GM19035 (cell line): Measurements from ENCODE around the gene ARHGEF6.

Experiments
- ATAC-seq: cut with Tn5 transposase; IDR thresholded peaks from one replicate; pipeline ENCODE4 v1.9.1; 2021; ENCODE audit not compliant: unreplicated experiment

Gene ARHGEF6

DNA sequence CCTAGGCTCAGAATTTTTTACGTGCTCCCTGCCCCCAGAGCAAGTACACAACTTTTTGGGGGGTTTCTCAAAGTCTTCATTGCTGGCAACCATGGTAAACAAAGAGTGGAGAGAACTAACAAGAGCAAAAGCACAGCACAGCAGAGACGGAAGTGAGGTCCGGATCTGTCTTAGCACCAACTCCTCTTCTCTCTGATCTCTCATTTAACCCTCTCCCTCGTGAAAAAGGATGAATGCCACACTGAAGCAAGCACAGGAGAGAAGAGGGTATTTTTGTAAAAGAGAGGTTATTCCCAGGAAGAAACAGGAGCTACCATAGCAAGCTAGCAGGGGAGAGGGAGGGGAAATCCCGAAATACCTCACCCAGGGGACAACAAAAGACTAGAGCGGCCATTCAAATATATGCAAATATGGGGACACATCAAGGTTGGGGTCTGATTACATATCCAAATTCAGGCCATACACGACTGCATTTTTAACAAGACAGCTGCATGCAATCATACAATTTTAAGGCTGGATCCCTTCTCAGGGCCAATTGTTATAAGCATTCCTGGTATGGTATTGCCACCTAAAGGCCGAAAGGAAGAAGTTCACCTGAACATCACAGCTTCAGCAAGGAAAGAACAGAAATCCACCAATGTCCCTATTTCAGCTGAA is 86.2 kb downstream of the ARHGEF6 start:
- peak; percentile 73 for ATAC-seq

DNA sequence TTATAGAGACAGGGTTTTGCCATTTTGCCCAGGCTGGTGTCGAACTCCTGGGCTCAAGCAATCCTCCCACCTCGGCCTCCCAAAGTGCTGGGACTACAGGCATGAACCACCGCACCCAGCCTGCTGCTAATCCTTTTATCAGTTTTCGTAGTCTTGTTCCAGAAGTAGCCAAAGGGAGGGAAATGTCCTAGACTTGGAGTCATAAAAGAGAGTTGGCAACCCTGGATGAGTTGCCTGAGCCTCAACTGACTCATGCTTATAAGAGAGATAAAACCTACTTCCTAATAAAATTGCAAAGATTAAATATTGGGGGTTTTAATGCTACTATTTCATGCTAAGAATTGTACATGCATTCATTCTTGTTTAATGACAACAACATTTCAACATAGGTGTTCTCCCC is 88.5 kb downstream of the ARHGEF6 start:
- no peak for ATAC-seq

DNA sequence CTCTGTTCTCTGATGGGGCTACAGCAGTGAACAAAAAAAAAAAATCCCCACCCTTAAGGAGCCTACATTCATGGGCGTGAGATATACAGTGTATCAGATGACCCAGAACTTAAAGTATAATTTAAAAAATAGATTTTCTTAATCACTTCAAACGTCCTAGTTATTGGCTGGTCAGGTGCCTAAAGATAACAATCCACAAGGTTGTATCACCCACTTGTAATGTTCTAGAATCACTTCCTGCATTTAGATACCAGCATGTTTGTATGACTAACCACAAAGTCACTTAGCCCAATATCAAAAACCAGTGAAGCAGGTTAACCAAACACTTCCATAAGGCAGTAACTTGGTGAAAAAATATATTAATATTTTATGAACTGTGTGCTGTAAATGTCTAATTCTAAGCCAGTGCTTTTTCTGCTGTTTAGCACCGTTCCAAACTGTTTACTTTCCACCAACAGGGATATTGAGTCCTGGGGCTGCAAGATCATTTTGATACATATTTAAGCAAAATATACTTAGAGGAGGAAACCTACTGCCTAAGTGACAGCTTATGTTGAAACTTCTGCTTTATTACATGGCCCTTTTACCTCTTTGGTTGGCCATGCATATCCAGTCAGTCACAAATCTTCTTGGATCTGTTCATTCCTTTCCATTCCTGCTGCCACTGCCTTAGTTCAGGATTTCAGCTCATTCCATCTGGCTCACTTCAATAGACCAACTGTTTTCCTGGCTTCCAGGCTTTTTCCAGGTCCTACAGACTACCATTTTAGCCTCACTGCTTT is 89.5 kb downstream of the ARHGEF6 start:
- no peak for ATAC-seq

DNA sequence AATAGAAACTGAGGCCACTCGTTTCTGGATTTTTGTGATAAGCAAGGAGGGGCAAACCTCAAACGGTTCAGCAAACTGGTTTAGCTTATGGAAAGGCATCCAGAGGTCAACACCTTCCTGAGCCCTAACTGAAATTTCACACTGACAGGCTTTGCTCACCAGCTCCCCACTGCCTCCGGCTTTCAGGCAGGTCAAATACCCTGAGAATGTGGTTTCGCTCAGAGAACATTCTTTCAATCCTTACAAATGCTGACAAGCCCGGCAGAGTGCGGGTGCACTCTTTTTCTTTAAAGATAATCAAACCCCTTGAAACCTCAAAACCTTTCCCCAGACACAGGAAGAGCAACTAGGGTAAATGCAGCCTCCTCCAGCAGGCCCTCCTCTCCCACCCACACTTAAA is 91.3 kb downstream of the ARHGEF6 start:
- ATAC-seq = no peak

GRCh38 chrX:136687457-136687856 is 93.3 kb downstream of the ARHGEF6 start:
- ATAC-seq = no peak

GRCh38 chrX:136684120-136684519 is 96.6 kb downstream of the ARHGEF6 start:
- no peak for ATAC-seq

- ATAC-seq = no peak
Measured at GRCh38 chrX:136679531-136679930, 101.2 kb downstream of the ARHGEF6 start.

- ATAC-seq = no peak
Measured at GRCh38 chrX:136674270-136674985, 106.3 kb downstream of the ARHGEF6 start.

DNA sequence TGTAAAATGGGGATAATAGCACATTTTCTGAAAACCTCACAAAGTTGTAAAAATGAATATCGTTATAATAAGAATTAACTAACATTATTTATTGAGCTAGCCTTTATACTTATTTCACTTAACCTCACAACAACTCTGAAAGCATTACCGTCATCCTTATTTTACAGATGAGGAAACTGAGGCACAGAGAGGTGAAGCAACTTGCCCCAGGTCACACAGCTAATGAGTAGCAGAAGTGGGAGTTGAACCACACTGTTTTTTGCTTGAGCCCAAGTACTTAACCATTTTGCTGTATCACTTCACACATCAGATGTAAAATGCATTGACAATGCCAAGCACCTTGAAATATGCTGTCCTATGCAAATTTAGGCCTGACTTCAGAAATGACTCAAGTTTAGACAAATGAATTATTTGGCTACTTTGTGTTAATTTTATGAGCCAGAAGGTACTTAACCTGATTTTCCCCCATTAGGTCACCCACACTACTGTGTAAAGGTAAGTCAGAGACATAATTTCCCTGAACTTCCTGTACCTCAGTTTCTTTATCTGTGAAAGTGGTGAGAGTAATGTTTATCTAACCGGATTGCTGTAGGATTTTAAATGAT is 109.6 kb downstream of the ARHGEF6 start:
- peak; percentile 43 for ATAC-seq

GRCh38 chrX:136667446-136668168 is 113.1 kb downstream of the ARHGEF6 start:
- no peak for ATAC-seq

DNA sequence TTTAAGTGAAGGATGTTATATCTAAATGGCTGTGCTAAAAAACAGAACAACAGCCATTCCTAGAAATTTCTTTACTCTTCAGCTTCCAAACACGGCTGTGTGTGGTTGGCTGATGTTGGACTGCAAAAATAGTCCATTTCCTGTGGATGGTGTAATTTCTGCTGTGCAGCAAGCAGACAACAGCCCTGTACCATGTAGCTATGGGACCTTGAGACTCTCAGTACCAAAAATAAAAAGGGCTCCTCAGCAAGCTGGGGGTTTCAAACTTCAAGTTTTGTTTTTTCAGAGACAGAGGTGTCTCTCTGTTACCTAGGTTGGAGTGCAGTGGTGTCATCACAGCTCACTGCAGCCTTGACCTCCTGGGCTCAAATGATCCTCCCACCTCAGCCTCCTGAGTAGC is 114.6 kb downstream of the ARHGEF6 start:
- peak; percentile 55 for ATAC-seq

DNA sequence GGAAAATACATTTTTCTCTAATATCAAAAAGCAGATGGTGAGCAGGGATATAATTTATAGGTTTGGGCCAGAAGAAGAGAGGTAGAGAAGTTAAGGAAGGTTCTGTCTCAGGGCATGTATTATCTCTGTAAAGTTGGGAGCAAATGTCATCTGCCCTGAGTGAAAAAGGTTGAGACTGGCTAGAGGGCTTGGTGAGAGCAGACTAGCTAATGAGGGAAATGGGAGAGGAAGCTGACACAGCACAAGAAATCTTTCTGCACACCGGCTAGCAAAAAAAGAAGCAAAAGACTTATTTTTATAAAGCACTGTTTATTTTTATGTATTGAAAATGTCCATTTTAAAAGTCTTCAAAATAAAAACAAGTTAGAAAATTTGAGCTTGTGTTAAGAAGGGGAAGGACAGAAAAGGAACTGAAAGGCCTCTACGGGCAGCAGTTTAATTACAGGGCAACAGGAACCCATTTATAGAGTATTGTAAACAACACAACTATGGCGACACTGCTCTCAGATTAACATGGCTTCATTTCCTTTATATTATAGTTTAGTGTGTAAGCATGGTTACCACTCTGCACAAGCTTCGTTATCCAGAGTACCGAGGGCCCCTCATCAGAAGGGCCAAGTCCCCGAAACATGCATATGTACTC is 115.4 kb downstream of the ARHGEF6 start:
- ATAC-seq = peak; percentile 77

- no peak for ATAC-seq
Measured at GRCh38 chrX:136662976-136663375, 117.8 kb downstream of the ARHGEF6 start.

DNA sequence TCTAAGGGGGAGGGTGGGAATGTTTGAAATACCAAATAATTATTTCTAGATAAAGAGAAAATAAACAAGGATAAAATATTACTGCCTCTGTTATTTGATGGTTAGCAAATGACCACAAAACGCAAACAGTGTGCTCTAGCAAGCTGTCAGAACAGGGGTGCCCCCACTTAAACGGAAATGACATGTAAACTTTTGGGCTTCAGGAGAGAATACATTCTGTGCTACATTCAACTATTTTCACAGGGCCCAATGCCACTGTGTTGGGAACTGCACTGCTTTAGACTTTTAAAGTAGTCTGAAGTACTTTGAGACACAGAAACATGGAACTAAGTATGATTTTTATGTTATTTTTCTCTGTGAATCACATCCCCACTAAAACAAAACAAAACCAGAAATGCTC is 118.6 kb downstream of the ARHGEF6 start:
- ATAC-seq = no peak

DNA sequence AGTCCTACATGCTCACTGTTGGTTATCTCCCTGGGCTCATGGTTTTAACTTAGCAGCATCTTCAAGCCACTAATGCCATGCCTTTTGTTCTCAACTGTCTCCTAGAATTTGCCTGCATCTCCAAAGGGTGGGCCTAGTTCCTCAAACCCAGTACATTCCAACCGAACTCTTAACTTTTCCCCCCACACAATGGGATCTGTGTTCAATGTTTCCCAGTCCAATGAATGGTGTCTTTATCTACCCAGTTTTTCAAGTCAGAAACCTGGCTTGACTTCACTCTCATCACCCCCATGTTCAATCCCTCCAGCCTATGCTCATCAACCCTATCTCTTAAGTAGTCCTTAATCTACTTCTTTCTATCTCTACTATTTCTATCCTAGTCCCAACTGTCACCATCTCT is 119.8 kb downstream of the ARHGEF6 start:
- ATAC-seq = no peak

DNA sequence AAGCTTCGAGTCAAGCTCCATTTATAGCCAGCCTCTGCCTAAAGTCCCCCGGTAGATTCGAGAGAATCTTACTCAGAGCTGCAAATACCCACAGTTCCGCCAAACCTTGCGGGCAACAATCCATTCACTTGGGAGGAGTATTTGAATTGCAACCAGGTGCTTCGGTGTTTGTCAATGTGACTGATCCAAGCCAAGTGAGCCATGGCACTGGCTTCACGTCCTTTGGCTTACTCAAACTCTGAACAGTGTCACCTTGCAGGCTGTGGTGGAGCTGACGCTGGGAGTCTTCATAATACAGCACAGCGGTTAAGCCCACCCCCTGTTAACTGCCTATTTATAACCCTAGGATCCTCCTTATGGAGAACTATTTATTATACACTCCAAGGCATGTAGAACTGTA is 121.6 kb downstream of the ARHGEF6 start:
- ATAC-seq = no peak

DNA sequence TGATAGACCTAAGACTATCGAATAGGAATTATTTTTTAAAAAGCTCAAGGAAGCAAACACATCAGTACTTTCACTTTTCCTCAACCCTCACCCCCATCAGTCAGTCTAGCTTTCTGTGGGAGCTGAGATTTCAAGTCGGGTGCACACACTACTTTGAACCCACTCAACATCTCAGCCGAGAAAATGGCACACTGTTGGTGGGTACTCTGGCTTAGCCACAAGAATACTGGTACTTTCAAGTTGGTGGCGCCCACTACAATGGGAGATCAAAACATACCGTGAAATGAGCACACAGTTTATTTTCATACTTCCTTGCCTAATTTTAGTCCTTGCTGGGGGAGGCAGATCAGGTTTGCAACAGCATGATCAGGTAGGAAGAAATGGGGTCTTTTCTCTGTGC is 122.6 kb downstream of the ARHGEF6 start:
- ATAC-seq = no peak

DNA sequence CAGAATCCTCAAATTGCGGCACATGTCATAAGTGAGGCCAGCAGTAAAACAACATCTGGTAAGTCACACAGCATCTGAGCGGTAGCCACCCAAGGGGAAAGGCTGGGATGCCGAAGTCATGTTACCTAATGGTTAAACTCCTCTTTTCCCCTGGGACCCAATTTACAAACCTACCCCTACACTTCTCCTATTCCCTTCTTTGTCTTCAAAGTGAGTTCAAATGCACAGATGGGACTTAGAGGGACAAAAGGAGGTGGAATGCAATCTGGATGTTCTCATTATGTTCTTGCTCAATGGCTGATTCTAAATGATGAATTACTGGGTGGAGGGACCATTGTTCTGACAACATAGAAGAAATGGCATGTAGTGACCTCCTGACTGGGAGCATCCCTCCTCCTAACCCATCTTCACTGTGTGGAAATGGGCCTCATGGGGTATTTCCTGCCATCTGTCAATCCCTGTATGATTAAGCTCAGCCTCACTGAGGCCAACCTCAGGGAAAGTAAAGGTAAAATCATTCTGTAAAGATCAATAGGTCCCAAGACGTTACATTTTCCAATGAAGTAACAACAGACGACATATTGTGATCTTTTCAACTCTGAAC is 124.3 kb downstream of the ARHGEF6 start:
- no peak for ATAC-seq

DNA sequence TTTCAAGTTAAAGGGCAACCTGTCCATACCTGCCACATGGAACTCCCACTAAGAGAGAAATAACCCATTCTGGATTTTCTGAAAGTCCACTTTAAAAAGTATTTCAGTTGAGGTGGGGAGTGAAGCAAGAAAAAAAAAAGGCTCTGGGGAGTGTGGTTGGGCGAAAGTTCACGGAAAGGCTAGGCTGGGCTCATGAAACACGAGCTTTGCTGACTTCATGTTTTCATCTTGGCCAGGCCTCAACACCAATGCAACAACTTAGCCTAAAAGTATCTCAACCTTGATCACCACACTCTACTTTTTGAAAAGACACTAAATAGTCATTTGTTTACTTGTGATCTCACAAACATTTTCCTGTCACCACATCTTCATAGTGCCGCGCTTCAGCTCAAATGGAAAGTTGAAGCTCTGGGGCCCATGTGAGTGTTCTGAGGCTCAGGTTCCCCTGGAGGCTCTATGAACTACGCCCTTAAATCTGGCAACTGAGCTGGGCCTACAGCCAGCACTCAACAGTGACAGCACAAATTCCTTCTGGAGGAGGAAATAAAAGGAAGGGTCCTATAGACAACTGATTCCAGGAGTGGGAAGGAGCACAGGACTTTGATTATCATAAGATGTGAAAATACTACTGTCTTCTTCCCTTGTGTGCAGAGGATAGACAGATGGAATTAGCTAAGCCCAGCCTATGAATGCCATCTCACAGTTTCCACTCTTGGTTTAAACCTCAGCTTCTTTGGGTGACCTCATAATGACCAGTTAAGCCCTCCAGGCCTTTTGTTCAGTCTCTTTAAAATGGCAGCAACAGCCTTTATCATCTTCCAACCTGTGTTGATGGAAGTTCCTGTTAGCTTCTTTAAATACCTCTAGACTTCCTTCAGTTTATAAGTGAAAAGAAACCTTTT is 127.7 kb downstream of the ARHGEF6 start:
- ATAC-seq = no peak
